ENCODE results near the gene LRP5. TPM values are rescaled to one million over a fixed set of nuclear protein-coding genes. Genes with fewer than 3 reads are reported as not detected.
"Not testable (repeated sequence)": the region's sequence is repeated elsewhere in the genome, so short reads cannot be mapped to it uniquely, and the experiment has no call there.

Gene LRP5
- total RNA-seq, 1 donor from 2014 or later: 54.7 TPM

- no peaks in the 10 kb centered on the region for H3K36me3 ChIP-seq
- DNase-seq: no peak
- TF ChIP-seq, protein P1, sequence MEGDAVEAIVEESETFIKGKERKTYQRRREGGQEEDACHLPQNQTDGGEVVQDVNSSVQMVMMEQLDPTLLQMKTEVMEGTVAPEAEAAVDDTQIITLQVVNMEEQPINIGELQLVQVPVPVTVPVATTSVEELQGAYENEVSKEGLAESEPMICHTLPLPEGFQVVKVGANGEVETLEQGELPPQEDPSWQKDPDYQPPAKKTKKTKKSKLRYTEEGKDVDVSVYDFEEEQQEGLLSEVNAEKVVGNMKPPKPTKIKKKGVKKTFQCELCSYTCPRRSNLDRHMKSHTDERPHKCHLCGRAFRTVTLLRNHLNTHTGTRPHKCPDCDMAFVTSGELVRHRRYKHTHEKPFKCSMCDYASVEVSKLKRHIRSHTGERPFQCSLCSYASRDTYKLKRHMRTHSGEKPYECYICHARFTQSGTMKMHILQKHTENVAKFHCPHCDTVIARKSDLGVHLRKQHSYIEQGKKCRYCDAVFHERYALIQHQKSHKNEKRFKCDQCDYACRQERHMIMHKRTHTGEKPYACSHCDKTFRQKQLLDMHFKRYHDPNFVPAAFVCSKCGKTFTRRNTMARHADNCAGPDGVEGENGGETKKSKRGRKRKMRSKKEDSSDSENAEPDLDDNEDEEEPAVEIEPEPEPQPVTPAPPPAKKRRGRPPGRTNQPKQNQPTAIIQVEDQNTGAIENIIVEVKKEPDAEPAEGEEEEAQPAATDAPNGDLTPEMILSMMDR (IDR thresholded peaks at IDR 0.05; ENCODE audit: borderline replicate concordance): no peak
- intact Hi-C loops (cut with micrococcal nuclease): loop anchor here (10.0 kb wide), 2 partner anchors 75 to 115 kb away; no protein-coding TSS in a partner anchor
- H3K4me3 ChIP-seq: no peak overlapping the region
- H3K4me1 ChIP-seq: peaks cover 100% of the 10 kb centered on the region
- no peaks in the 10 kb centered on the region for H3K9me3 ChIP-seq (replicated peaks)
- peak overlapping the region; percentile 17 for H3K27ac ChIP-seq (replicated peaks)
- no peaks in the 10 kb centered on the region for H3K27me3 ChIP-seq (ENCODE audit: low read depth)
Measured at GRCh38 chr11:68469642-68470041, 157.3 kb downstream of the LRP5 start.

GRCh38 chr11:68470304-68470811, 158.0 kb downstream of the LRP5 start:
- H3K9me3 ChIP-seq (replicated peaks): no peaks in the 10 kb centered on the region
- TF ChIP-seq, protein P1 (IDR thresholded peaks at IDR 0.05; ENCODE audit: borderline replicate concordance): no peak
- peaks cover 96% of the 10 kb centered on the region for H3K4me1 ChIP-seq
- no peaks in the 10 kb centered on the region for H3K36me3 ChIP-seq
- H3K27me3 ChIP-seq (ENCODE audit: low read depth): no peaks in the 10 kb centered on the region
- no peak for DNase-seq
- peak overlapping the region; percentile 17 for H3K27ac ChIP-seq (replicated peaks)
- intact Hi-C loops (cut with micrococcal nuclease): no loop called here
- no peak overlapping the region for H3K4me3 ChIP-seq

- DNase-seq: no peak
- TF ChIP-seq, protein P1 (IDR thresholded peaks at IDR 0.05; ENCODE audit: borderline replicate concordance): no peak
- Histone ChIP-seq H3K27me3 (ENCODE audit: low read depth) (no peaks in the 10 kb centered on the region), H3K9me3 (replicated peaks) (no peaks in the 10 kb centered on the region), H3K27ac (replicated peaks) (no peak overlapping the region), H3K4me1 (peaks cover 86% of the 10 kb centered on the region), H3K36me3 (no peaks in the 10 kb centered on the region), H3K4me3 (no peak overlapping the region)
- intact Hi-C loops (cut with micrococcal nuclease): no loop called here
Measured at GRCh38 chr11:68471360-68472340, 159.3 kb downstream of the LRP5 start.

DNA sequence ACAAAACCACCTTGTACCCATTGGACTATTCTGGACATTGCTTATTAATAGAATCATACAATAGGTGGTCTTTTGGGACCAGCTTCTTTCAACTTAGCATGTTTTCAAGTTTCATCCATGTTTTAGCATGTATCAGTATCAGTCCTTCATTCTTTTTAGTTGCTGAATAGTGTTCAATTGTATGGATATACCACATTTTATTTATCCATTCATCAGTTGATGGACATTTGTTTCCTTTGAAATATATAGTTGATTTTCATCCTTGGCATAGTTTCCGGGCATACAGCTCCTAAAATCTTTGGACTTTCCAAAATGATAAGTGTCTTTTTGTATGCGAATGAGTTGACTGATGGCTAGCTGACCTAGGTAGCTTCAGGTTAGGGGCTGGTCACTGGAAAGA, 160.4 kb downstream of the LRP5 start:
- intact Hi-C loops (cut with micrococcal nuclease): no loop called here
- TF ChIP-seq, protein P1 (IDR thresholded peaks at IDR 0.05; ENCODE audit: borderline replicate concordance): no peak
- Histone ChIP-seq H3K4me1 (peaks cover 83% of the 10 kb centered on the region), H3K27me3 (ENCODE audit: low read depth) (no peaks in the 10 kb centered on the region), H3K4me3 (no peak overlapping the region), H3K27ac (replicated peaks) (no peak overlapping the region), H3K9me3 (replicated peaks) (no peaks in the 10 kb centered on the region), H3K36me3 (no peaks in the 10 kb centered on the region)
- no peak for DNase-seq

- intact Hi-C loops (cut with micrococcal nuclease): no loop called here
- TF ChIP-seq, protein P1 (IDR thresholded peaks at IDR 0.05; ENCODE audit: borderline replicate concordance): no peak
- DNase-seq: no peak
- Histone ChIP-seq H3K27me3 (ENCODE audit: low read depth) (no peaks in the 10 kb centered on the region), H3K4me1 (peaks cover 81% of the 10 kb centered on the region), H3K9me3 (replicated peaks) (no peaks in the 10 kb centered on the region), H3K36me3 (no peaks in the 10 kb centered on the region), H3K27ac (replicated peaks) (peak overlapping the region; percentile 6), H3K4me3 (no peak overlapping the region)
Measured at GRCh38 chr11:68473693-68474092, 161.3 kb downstream of the LRP5 start.

- H3K27me3 ChIP-seq (ENCODE audit: low read depth); H3K9me3 ChIP-seq (replicated peaks); DNase-seq; intact Hi-C loops (cut with micrococcal nuclease); H3K36me3 ChIP-seq; H3K4me3 ChIP-seq; H3K27ac ChIP-seq (replicated peaks): not testable (repeated sequence)
- peaks cover 81% of the 10 kb centered on the region for H3K4me1 ChIP-seq
Measured at GRCh38 chr11:68475626-68476025, 163.2 kb downstream of the LRP5 start.

Data from left ventricle myocardium inferior (tissue), 1 donor.